UCSD-AML1 (cell line): Measurements from ENCODE around the gene TMEM259.

Experiments used
- DNase-seq: peaks from one replicate; lab custom pipeline; 2025; ENCODE audit not compliant: unreplicated experiment; lab: John Stamatoyannopoulos, UW

Gene TMEM259

DNA sequence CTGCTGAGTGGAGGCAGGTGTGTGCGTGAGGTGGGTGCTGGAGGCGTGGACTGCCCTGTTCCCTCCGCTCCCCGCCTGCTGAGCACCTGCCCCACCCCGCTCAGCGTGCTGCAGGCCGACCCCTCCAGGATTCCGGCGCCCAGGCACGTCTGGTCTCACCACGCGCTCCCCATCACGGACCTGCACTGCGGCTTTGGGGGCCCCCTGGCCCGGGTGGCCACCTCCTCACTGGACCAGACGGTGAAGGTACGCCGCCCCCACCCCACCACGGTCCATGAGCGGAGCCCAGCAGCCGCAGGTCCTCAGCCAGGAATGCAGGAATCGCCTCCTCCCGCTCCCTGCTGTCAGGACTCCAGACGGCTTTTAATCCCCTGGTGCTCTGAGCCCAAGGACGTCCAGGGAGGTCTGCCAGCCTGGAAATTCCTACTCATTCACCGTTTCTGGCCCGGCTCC is 30.8 kb downstream of the TMEM259 start:
- no peak for DNase-seq

DNA sequence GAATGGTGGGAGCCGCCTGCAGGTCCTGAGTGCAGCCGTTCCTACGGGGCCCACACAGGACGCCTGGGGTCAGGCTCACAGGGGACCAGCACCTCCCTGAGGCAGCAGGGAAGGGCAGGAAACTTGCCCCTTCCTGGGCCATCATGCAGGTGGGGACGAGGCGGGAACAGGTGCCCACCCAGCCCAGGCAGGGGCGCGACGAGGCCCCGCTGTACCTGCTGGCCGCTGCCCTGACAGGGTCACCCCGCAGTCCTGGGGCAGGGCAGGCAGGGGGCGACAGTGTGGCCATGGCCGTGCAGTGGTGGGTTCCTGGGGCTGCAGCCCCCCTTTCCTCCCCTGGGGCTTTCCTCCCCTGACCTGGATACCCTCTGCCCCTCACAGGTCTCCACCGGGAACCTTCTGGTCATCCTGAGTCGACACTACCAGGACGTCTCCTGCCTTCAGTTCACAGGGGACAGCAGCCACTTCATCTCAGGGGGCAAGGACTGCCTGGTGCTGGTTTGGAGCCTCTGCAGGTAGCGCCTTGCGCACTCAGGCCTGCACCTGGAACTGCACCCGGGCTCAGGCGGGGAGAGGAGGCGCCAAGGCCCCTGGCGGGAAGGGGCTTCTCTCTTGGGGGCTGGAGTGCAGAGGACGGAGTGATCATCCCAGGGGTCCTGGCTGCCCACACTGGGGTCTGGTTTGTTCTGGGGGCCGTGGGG is 31.4 kb downstream of the TMEM259 start:
- no peak for DNase-seq

DNA sequence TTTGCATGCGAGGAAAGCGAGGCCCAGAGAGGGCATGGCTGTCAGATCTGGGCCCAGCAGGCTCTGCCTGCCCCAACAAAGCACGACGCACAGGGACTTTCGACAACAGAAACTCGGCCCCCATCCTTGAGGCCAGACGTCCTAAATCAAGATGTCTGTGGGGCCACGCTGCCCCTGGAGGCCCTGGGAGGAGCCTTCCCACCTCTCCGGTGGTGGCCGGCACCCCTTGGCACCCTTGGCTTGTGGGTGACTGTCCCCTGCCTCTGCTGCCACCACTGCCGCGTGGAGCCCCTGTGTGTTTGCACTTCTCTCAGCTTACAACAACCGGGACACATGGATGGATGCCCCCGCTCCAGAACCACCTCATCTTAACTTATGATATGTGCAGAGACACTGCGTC is 32.4 kb downstream of the TMEM259 start:
- DNase-seq, result no peak

DNA sequence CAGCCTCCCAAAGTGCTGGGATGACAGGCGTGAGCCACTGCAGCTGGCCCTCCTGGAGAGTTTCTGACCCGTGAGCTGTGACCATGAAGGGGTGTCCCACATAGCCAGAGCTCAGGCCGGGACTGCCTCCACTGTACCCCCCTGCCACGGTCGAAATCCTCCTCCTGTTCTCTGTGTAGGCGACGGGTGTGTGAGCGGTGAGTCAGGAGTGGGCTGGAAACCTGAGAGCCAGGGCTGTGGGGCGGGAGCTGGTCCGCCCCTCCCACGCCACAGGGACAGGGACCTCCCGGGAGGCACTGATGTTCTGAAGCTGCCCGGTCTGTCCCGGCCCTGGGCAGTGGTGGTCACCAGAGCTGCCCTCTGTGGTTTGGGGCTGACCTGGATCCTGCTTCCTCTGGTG is 32.8 kb downstream of the TMEM259 start:
- no peak for DNase-seq

DNA sequence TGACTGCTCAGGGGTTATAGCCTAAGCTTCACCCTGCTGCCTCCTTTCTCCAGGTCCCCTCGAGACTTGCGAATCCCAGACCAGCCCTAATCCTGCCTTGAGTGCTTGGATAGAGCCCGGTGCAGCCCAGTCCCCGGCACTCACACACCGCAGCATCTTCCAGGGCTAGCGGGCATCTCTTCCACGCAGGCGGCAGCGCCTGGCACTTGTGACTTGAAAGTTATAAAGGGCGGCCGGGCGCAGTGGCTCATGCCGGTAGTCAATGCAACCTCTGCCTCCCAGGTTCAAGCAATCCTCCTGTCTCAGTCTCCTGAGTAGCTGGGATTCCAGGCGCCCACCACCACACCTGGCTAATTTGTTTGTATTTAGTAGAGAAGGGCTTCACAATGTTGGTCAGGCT is 34.8 kb downstream of the TMEM259 start:
- no peak for DNase-seq

DNA sequence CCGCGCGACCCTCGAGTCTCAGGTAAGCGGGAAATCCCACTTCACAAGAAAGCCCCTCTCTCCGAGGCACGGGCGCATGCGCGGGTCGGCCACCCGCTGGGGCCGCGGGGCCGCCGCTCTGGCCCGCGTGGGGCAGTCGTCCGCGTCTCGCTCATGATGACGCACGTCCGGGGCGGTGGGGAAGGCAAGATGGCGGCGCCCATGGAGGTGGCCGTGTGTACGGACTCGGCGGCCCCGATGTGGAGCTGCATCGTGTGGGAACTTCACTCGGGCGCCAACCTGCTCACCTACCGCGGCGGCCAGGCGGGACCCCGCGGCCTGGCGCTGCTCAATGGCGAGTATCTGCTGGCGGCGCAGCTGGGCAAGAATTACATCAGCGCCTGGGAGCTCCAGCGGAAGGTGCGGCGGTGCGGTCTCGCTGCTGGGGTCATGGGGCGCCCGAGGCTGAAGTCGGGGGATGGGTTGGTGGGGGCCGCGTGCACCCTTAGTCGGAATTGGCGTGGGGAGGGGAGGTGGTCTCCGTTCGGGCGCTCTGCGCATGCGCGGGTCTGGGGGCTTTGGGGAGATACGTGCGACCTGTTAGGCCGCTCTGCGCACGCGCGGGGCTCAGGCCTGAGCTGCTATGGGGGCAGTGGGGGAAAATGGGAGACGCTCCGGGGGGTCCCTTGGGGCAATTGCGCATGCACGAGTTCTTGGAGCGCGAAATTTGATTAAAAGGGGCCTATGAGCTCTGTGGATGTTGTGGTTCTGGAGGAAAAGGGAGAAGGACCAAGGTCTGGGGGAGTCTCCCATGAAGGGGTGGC is 36.6 kb downstream of the TMEM259 start, which contains the start of gene WDR18:
TSS of gene WDR18 (plus strand) at position 181 of the 803 bp plus-strand sequence. CDS start at position 190, 9 bp downstream.
- peak; percentile 92 for DNase-seq

DNA sequence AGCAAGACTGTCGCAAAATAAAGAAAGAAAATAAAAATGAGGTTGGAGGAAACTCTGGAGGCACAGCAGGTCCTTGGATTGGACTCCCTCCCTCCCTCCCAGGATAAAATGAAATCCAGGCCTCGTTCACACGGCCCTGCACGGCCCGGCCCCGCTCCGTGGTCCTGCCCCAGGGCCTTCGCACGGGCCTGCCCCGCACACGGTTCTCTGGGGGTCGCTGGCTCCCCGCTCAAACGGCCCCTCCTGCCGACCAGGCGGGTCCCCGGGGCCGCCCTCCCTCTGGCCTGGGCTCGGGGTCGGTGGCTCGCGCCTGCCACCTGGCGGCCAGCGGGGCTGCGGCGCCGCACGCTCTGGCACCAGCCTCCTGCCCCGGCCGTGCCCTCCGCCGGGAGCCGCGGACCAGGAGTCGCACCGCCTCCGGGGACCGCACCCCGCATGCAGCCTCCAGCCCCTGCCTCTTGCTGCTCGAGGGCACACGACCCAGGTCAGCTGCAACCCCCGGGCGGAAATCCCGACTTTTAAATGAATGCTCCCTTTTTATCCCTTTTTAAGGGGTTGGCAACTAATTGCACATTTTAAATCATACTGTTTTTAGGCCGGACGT is 38.3 kb downstream of the TMEM259 start:
- DNase-seq, result peak; percentile 81

DNA sequence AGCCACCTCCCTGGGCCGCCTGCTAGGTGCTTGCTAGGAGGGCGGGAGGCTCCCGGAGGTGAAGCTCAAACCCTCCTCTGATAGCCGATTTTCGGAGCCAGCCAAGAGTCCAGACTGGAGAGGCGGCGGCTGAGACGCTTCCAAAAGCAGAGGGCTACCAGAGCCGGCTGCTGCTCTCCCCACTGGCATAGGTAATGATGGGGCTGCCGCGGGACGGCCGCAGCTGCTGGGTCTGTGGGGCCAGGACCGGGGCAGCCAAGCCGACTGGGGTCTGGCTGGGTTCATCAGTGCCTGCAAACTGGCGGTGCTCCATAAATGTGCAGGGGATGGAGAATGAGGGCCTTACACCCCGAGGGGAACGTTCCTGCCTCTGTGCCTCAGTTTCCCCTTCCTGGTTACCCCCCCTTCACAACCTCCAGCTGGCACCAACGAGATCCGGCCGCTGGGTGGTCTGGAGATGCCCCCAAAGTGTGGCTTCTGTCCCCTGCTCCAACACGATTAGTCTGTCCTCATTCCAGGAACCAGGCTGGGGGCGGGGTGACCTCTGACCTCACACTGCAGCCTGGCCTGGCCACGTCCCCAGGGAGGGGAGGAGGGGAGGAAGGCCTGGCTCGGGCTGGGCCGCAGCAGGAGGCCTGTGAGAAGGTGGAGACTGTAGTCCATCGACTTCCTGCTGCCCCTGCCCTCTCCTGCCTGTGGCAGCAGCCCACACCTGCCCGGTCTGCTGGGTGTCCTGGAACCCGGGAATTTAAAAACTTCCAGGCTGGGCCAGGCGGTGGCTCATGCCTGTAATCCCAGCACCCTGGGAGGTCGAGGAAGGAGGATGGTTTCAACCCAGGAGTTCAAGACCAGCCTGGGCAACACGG is 40.6 kb downstream of the TMEM259 start:
- no peak for DNase-seq

DNA sequence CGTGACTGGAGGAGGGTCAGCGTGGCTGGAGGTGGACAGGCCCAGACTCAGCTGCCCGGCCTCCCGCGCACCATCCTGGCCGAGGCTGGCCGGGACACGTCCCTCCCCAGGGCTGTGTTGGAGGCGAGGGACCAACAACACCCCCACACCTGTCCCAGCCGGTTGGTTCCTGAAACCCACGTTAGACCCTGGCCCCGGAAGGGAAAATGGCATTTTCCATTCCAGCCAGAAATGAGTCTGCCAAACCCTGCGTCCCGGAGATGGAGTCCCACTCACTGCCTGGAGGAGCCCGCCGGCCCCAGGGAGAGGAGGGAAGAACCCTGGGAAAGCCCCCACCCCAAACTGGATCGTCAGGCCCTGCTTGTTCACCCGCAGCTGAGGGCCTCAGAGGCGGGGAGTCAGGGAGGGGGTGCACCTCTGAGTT is 41.6 kb downstream of the TMEM259 start:
- no peak for DNase-seq

DNA sequence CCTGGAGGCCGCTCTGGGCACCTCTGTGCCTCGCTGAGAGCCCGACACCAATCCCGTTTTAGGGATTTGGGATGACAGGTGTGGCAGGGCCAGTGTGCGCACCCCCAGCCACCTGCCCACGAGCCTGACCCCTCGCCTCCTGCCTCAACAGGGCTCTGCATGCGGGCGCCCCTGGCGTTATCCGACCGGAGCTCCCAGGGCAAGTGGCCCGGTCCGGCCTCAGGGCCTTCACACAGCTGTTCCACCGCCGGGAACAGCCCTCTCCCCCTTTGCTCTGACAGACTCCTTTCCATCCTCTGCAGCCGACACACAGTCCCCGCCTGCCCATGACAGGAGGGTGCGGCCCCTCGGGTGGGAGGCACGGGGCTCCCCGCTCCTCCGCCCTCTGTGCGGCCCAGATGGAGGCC is 43.9 kb downstream of the TMEM259 start:
- no peak for DNase-seq

DNA sequence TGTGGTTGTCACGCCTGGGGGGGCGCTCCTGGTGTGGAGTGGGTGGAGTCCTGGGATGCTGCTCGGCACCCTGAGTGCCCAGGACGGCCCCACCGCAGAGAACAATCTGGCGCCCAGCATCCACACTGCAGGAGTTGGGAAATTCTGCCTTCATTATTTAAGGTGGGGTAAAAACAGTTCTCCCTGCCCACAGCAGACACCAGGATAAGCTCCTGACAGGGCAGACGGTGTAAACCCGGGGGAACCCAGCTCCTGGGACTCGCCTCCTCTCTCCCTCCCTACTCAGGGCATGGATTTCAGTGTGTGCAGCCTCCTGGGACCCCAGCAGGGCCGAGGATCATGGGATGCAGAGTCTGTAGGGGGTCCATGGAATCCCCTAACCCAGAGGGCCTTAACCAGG is 44.4 kb downstream of the TMEM259 start:
- no peak for DNase-seq

DNA sequence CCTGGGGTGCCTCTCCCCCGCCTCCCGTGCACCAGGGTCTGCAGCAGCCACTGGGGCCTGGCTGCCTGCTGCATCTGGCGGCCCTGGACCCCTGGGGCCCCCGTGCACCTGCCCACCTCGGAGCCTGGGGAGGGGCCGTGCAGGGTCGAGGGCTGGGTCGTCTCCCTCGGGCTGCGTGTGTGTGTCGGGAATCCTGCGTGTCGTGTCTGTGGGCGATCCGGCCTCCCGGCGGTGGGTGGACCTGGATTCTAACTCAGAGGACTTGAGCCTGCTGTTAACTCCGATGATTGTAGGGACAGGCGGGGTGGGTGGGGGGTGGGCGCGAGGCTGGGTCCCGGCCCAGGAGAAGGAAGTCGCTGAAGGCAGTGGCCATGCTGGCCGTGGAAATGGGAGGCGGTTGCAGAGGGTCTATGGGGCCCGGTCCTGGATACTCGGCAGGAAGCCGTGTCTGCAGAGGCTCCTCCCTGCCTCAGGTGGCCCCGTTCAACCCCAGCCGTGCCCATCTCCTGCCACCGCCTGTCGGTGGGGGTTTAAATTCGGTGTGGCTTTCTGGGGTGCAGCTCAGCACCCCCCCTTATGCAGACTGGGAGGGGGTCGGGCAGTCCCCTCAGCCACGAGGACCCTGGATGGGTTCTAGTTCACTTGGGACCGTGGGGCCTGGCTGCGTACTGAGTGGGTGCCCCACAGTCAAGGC is 46.2 kb downstream of the TMEM259 start:
- no peak for DNase-seq

DNA sequence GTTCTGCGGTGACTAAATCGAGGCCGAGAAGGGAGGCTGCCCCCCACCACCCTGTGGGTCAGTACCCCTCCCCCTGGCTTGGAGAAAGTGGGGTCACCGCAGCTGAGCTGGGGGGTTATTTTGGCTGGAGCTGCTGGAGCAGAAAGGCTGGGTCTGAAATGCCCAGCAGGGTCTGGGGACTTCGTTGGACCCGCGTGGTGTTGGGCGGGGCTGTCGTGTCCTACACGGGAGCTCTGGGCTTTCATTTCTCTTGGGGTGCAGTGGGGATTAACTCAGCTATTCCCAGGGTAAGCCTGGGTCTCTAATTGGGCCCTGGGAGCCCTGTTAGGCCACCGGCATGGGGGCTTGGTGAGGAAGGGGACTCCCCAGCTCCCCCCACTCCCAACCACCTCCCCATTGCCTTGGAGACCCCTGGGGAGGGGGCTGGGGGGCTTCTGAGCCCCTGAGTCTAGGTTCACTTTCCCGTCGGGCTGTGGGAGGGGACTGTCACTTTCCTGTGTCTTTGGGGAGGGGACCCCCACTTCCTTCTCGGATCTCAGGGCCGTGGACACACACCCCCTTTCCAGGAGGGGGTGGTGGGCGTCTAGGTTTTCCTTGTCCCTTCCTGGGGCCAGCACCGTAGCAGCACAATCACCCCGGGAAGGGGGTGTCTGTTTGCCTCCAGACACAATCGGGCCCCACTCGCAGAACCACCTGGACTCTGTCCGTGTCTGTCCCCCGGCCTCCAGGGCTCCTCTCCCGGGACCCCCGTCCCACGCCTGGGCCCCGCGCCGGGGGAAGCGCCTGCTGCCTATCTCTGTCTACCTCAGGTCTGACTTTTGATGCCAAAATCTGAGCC is 47.0 kb downstream of the TMEM259 start:
- DNase-seq, result no peak

DNA sequence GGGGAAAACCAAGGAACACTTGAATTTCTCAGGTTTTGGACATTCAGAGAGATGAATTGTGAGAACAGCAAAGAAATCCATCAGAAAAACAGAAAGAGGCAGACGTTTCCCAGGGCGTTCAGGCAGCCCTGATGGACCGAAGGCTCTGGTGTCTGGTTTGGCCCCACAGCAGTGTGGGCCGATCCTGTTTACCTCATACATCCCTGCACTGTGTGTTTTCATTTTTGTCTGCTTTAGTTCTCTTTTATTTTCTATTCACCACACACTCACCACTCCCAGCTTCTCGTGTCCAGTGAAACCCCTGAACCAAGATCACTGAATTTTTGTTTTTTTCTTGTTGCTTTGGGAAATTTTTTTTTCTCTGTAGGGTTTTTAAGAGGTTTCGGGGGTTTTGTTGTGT is 48.6 kb downstream of the TMEM259 start:
- DNase-seq, result no peak

DNA sequence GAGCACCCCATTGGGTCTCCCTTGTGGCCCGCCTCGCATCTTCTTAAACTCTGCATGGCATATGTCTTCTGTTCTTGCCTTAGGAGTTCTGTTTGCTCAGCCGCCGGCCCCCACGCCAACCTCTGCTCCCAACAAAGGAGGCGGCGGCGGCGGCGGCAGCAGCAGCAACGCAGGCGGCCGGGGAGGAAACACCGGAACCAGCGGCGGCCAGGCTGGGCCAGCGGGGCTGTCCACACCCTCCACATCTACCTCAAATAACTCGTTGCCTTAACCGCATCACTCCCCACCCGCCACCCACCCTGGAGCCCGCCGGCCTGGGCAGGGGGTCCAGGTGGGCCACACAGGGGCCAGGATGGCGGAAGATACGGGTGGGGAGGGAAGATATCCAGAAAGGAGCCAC is 49.1 kb downstream of the TMEM259 start:
- no peak for DNase-seq

DNA sequence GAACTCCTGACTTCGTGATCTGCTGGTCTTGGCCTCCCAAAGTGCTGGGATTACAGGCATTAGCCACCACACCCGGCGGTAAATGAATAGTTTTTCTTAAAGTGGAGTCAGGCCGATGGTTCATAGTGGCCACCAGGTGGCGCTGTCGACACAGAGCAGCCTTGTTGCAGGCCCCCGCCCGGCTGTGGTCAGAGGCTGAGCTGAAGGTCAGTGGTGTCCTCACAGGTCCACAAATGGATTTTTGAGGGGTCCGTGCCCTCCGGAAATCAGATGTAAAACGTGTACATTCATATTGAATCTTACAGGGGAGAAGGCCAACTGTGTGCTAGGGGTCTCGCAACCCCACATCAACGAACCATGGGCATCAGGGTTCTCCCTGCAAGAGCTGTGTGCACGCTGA is 50.2 kb downstream of the TMEM259 start:
- DNase-seq, result peak; percentile 17

DNA sequence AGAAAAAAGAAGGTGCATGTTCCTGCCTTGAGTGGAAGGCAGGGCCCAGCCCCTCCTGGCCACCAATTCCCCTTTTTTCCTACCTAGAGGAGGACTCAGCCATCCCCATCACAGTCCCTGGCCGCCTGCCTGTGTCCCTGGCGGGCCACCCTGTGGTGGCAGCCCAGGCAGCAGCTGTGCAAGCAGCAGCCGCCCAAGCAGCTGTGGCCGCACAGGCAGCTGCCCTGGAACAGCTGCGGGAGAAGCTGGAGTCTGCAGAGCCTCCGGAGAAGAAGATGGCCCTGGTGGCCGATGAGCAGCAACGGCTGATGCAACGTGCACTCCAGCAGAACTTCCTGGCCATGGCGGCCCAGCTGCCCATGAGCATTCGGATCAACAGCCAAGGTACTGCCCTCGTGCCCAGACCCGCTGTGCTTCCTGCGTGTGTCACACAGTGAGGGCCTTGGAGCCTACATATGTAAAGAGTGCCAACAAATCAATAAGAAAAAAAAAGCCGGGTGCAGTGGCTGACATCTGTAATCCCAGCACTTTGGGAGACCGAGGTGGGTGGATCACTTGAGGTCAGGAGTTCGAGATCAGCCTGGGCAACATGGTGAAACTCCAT is 54.3 kb downstream of the TMEM259 start:
- no peak for DNase-seq

DNA sequence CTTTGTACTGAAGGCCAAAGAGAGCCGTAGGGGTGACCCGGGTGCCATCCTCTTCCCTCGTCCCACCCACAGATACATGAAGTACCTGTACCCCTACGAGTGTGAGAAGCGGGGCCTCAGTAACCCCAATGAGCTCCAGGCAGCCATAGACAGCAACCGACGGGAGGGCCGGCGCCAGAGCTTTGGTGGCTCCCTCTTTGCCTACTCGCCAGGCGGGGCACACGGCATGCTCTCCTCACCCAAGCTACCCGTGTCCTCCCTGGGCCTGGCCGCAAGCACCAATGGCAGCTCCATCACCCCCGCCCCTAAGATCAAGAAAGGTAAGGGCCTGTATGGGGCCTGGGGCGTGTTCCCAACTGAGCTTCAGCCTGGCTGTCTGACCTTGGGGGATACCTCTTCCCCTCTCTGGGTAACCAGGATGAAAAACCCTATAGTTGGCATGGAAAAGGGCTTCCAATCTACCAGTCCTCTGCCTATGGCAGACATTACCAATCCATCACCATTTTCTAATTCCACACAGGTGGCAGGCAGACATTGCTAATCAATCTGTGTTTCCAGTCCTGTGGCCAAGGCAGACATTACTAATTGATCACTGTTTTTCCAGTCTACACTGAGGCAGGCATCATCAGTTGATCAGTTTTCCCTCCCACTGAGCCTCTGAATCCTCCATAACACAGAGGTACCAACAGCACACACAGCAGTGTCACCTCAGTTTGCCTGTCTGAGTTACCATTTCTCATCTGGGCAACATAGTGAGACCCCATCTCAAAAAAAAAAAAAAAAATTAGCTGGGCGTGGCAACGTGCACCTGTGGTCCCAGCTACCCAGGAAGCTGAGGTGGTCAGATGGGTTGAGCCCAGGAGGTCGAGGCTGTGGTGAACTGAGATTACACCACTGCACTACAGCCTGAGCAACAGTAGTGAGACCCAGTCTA is 55.9 kb downstream of the TMEM259 start:
- no peak for DNase-seq
